HG03039 (cell line): Measurements from ENCODE around the gene GGT5.
"Not testable (repeated sequence)": the region's sequence is repeated elsewhere in the genome, so short reads cannot be mapped to it uniquely, and the experiment has no call there.

Experiments
- ATAC-seq: cut with Tn5 transposase; IDR thresholded peaks from one replicate; pipeline ENCODE4 v1.9.1; 2021; ENCODE audit warnings: mild to moderate bottlenecking, moderate library complexity; ENCODE audit not compliant: unreplicated experiment

Gene GGT5

GRCh38 chr22:24185001-24185500 lies 59.8 kb downstream of the GGT5 start:
- ATAC-seq = no peak

DNA sequence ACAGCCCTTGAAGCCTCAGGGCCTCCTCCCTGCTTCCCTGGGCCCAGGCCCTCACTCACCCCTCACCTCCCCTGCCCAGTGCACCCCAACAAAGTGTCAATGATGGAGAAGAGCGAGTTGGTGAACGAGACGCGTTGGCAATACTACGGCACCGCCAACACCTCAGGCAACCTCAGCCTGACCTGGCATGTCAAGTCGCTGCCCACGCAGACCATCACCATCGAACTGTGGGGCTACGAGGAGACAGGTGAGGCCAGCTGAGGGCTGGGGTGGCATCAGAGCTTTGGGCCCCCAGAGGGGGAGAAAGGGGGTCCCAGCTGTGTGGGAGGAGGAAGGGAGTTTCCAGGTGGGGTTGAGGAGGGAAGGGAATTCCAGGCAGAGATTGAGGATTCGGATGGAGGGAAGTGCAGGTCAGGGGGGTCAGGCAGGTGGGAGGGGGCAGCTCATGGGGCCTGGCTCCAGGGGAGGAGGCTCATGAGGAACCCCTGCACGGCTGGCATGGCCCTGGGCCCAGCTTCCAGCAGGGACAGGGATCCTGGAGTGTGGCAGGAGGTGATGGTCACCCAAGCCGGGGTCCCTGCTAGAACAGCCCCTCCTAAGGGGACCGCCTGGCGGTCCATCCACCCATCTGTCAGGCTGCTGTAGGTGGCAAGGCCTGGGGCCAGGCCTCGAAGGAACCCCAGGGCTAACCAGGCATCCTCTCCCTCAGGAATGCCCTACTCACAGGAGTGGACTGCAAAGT lies 60.7 kb downstream of the GGT5 start:
- ATAC-seq = no peak

DNA sequence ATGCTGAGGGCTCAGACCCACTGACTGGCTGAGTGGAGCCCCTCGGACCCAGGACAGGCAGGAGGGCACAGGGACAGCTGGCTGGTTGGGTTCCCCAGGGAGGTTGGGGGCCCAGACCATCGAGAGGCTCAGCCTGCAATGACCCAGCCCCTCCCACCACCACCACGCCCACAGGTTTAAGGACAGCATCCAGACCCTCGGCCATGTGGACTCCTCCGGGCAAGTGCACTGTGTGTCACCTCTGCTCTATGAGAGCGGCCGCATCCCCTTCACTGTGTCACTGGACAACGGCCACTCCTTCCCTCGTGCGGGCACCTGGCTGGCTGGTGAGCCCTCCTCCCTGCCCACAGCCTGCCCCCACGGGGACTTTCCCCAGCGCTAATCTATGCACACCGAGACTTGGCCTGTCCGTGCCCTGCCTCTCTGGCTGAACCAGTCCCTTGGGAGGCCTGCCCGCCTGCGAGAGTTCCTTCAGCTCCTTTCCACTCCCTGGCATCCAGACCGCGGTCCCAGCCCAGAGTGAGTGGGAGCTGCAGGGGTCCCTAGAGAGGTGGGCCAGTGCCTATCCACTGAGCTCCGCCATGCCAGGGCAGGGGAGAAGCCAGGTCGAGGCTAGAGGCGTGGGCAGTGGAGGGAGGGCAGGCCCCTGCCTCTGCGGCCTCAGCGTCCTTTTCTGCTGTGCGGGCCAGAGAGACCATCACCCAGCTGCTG lies 61.4 kb downstream of the GGT5 start:
- ATAC-seq = no peak

GRCh38 chr22:24182900-24183246 lies 62.0 kb downstream of the GGT5 start:
- ATAC-seq = not testable (repeated sequence)

DNA sequence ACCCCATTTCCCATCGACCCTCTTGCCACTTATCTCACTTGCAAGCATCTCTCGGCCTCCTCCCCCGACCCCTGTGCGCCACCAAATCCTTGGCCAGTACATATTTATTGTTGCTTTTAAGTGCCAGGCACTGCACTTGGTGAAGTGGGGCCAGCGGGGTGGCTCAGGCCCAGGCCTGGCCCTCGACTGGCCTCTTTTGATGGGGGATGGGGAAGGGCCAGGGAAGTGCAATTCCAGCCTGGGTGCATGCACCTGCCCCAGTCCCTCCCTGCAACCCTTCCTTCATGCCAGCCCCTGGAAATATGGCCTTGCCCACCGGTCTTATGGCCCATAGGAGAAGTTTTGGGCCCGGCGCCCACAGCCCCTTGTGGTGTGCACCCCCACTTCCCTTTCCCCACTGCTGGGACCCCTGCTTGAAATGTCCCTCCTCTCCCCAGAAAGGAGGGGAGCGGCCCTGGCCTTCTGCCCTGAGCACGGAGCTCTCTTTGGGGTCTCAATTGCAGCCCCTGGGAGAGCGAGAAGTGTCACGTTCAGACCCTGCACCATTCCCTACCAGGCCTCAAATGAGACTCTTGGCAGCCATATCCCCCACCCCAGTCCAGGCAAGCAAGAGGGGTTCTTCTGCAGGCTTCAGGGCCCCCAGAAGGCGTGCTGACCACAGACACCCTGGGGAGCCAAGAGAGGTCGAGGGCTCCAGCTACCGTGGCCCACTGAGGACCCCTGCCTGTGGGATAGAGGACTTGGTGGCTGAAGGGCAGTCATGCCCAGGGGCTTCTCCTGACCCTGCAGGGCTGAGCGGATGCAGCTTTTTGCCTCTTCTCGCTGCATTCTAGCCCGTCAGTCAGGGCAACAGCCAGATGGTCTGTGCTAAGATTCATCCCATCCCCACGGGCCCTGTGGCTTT lies 62.6 kb downstream of the GGT5 start:
- ATAC-seq = no peak

DNA sequence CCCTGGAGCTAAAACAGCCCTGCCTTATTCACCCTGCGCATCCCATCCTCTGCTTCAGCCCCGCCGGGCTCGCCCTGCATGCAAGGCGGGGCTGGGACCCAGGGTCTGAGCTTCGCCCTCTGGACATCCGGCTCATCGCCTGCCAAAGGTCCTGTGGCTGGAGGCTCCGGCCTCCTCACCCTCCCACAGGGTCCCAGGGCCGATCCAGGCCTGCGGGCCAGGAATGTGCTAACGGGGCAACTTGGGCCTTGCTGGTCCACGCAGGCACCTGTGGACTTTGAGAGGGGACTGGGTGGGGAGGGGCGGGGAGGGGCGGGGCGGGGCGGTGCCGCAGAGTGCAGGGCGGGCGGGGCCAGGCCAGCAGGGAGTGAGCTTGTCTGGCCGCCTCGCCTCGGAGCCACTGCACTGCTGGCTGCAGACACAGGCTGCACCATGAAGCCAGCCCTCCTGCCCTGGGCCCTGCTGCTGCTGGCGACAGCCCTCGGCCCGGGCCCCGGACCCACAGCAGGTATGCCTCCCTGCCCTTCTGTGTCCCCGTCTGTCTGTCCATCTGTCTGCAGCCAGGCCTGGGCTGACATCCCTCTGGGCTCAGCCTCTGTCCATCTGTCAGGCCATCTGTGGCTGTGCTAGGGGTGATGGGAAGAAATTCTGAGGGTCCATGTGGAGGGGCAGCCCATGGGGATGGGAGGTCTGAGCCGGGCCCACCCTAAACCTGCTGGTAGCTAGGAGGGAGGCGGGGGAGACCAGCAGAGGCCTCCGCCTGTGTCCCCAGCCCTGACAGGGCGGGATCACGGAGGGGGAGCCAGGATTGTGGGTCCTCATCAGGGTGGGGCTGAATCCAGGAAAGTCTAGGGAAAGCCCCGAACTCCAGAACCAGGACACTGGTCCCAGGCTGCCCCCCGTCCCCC lies 63.5 kb downstream of the GGT5 start, which contains the start of gene SUSD2:
Gene SUSD2, plus strand, starts transcription at position 400 of the 908 bp plus-strand sequence. Its CDS starts 33 bp downstream, at position 433.
- ATAC-seq = no peak

- ATAC-seq = no peak
Observed at GRCh38 chr22:24180316-24181087, 64.4 kb downstream of the GGT5 start.

DNA sequence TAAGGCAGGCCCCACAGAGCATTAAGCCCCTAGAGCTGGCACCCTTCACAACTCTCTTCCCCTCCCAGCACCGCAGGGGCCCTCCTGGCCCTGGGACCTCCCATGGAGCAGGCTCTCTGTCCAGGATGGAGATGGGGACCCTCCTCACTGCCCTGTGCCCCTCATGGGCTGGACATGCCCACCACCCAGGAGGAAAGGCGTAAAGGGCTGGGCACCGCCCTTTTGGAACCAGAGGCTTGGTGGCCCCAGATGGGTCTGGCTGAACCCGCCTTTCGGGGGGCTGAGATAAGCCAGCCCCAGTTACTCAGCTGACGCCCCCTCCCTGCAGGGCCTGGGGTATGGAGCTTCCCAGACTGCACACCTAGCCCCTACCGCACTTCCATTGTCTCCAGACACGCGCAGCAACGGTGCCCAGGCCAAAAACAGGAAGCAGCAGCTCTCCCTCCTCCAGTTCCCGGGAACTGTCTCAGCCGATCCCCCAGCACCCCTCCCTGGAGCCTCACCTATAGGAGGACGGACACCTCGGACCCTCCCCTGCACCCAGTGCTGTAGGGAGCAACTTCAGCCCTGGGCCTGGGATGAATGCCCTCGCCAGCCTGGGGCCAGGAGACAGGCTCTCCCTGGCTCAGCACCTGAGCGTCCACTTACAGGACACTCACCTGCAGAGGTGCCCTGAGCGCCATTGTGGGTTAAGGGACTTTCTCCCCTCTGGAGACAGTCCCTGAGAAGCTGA lies 65.2 kb downstream of the GGT5 start:
- ATAC-seq = no peak

GRCh38 chr22:24178502-24179440 lies 66.1 kb downstream of the GGT5 start:
- no peak for ATAC-seq

GRCh38 chr22:24178021-24178431 lies 66.9 kb downstream of the GGT5 start:
- ATAC-seq = no peak

- ATAC-seq = no peak
Observed at GRCh38 chr22:24177456-24177855, 67.4 kb downstream of the GGT5 start.

GRCh38 chr22:24177045-24177444 lies 67.8 kb downstream of the GGT5 start:
- ATAC-seq = no peak

DNA sequence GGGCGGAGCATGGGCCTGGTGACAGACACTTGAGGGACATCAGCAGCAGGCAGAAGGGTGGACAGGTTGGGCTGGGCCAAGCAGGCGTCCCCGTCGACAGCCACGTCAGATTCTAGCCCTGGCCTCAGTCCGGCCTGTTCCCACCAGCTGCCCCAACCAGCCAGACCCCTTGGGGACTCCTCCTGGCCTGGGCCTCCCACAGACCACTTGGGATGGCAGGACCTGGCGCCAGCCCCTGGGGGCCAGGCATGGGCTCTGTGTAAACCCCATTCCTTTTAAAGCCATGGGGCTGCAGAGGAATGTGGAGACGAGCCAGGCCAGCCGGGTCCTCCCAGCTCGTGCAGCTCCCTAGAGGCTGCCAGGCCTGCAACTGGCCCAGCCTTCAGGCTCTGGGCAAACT lies 68.3 kb downstream of the GGT5 start:
- ATAC-seq = no peak

DNA sequence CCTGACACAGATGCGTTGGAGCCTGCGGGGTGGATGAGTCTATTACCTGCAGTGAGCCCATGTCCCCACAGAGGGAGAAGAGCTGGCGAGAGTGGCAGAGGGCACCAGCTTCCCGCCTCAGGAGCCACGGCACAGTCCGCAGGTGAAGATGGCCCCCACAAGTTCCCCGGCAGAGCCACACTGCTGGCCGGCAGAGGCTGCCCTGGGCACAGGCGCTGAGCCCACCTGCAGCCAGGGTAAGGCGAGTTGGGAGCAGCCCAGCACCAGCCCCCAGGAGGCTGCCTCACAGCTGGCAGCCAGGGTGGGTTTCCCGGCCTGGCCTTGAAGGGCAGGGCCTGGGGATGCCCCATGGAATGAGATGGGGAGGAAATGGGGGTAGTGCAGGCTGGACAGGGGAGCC lies 68.8 kb downstream of the GGT5 start:
- no peak for ATAC-seq

- no peak for ATAC-seq
Observed at GRCh38 chr22:24175160-24175808, 69.6 kb downstream of the GGT5 start.

DNA sequence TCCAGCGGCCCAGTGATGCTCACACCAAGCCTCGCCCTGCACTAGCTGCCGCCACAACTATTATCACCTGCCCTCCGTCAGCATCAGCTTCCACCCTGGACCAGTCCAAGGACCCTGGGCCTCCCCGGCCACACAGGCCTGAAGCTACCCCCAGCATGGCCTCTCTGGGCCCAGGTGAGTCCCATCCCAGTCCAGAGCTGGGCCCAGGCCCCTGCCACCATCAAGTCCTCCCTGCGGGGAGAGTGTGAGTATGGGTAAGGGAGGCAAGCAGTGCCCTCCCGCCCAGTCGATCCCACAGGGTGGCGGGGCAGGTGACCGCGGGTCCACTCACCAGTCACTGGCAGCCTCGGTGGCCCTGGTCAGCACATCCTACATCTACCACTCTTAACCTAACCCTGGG lies 73.1 kb downstream of the GGT5 start:
- no peak for ATAC-seq

- no peak for ATAC-seq
Observed at GRCh38 chr22:24170632-24171031, 74.2 kb downstream of the GGT5 start.
